Activated naive CD4-positive, alpha-beta T cell treated with anti-CD3 and anti-CD28 coated beads, Interleukin-2, amount 50 U/mL, for 72 hours (primary cell): ENCODE results near the gene ZDHHC14. TPM values are rescaled to one million over a fixed set of nuclear protein-coding genes. Genes with fewer than 3 reads are reported as not detected.

ENCODE experiments used
- ATAC-seq, 2 donors: fragments of 150-1000 bp; cut with Tn5 transposase; 2 replicates each; pipeline ENCODE4 v1.10.0; 2021; ENCODE audit warnings: mild to moderate bottlenecking in 2 of 2, moderate library complexity in 2 of 2
- DNase-seq, 2 donors: peaks; one replicate each; pipeline ENCODE4 v3.0.0; 2021 to 2022; ENCODE audit warnings: low spot score in 2 of 2
- H3K27ac Mint-ChIP-seq, 2 donors: one replicate each; pipeline ENCODE4 v1.8.0; 2022; ENCODE audit warnings: mild to moderate bottlenecking in 2 of 2, mixed read lengths in 2 of 2
- H3K36me3 Mint-ChIP-seq, 2 donors: one replicate each; pipeline ENCODE4 v1.8.0; 2022; ENCODE audit warnings: mixed read lengths in 2 of 2
- H3K9me3 Mint-ChIP-seq, 2 donors: one replicate each; pipeline ENCODE4 v1.8.0; 2022; ENCODE audit warnings: mixed read lengths in 2 of 2
- total RNA-seq, 2 donors: library from RNA; stranded (reverse); gene quantifications; one replicate each; pipeline ENCODE4 v1.2.3, GENCODE V29; 2022

Gene ZDHHC14
- total RNA-seq, 2 donors from 2014 or later, result 0.91 to 3.7 TPM

DNA sequence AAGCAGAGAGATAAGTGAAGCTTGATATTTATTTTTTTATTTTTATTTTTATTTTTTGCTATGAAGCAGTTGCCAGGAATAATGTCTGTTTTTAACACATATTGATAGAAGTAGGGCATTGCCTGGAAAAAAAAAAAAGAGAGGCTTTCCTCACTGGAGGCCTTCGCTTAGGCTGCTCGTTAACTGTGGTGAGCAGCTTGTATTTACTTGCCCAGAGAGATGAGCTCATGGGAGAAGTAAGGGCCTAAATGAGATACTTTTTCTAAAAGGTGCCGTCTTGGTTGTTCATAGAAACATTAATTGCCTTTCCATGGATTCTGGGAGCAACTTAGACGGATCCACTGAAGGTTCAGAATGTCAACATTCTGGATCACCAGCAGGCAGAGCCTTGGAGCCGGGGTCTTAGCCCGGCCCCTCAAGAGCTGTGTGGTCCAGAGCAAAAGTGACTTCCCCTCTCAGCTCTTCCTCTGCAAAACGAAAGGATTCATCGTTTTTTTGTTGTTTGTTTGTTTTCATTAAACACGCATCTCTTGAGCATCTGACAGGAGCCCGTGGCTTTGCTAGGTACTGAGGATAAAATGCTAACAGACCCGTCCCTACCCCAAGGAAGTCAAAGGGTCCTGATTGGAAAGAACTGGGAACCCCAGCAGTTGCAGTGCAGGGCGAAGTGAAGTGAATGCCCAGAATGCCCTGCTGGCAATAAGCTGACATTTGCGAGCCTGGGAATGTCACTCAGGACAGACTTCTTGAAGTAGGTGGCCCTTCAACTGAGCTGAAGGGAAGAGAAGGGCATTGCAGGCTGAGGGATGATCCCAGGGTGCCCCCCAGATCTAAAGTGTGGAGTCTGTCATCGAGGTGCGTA is 138.5 kb downstream of the ZDHHC14 start:
- Mint-ChIP-seq H3K36me3 (no peaks in the 10 kb centered on the region), H3K27ac (peak overlapping the region in 1 of 2 donors; percentile 62), H3K9me3 (no peaks in the 10 kb centered on the region)
- DNase-seq (no peak), ATAC-seq (no peak)

DNA sequence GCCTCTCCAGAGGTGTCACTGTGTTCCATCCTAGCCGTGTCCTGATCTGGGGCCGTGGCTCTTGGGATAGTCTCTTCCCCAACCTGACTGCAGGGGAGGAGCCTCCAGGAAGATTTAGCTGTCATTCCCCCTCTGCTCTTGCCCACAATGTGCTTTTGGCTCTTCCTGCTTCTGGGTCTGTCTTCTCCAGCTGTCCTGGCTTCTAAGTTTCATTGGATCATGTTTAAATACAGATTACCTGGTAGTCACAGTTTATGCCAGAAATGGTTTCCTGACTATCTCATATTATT is 139.1 kb downstream of the ZDHHC14 start:
- DNase-seq (no peak), ATAC-seq (no peak)
- peak overlapping the region in 1 of 2 donors; percentile 77 for H3K27ac Mint-ChIP-seq
- H3K9me3 Mint-ChIP-seq, result no peaks in the 10 kb centered on the region
- H3K36me3 Mint-ChIP-seq, result no peaks in the 10 kb centered on the region

DNA sequence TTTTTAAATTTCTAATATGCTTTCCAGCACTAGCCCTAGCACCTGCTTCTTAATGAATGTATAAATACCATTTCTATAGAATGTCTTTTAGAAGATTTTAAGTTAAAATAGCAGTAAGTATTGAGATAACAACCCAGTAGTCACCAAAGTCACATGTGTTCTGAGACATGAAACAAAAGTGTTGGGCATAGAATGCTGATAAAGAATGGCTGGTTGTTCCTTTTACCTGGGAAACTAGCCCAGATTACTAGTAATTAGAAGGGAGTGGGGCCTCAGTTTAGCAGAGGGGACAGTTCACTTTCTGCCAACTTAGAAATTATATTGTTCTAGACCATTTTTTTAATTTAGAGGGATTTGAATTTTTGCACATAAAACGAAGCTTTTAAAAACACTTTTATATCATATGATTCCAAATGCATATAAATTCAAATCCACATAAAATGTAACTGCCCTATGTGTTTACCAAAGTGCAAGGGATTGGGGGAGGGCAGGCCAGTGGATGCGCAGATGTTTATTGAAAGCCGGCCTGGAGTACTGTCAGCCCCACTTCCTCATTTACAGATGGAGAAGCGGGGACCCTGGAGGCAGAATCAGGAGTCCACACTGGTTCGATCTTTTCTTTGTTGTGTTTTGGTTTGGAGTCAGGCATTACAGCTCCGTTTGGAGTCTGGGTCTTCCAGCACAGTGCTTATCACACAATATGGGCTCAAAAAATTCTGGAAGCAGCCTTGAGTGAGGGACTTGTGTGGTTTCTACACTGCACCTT is 139.8 kb downstream of the ZDHHC14 start:
- Mint-ChIP-seq H3K36me3 (peaks cover 0 to 4% of the 10 kb centered on the region in 2 donors), H3K9me3 (peaks cover 0 to 2% of the 10 kb centered on the region in 2 donors), H3K27ac (peak overlapping the region in 1 of 2 donors; percentile 68)
- DNase-seq, result no peak
- ATAC-seq, result no peak

DNA sequence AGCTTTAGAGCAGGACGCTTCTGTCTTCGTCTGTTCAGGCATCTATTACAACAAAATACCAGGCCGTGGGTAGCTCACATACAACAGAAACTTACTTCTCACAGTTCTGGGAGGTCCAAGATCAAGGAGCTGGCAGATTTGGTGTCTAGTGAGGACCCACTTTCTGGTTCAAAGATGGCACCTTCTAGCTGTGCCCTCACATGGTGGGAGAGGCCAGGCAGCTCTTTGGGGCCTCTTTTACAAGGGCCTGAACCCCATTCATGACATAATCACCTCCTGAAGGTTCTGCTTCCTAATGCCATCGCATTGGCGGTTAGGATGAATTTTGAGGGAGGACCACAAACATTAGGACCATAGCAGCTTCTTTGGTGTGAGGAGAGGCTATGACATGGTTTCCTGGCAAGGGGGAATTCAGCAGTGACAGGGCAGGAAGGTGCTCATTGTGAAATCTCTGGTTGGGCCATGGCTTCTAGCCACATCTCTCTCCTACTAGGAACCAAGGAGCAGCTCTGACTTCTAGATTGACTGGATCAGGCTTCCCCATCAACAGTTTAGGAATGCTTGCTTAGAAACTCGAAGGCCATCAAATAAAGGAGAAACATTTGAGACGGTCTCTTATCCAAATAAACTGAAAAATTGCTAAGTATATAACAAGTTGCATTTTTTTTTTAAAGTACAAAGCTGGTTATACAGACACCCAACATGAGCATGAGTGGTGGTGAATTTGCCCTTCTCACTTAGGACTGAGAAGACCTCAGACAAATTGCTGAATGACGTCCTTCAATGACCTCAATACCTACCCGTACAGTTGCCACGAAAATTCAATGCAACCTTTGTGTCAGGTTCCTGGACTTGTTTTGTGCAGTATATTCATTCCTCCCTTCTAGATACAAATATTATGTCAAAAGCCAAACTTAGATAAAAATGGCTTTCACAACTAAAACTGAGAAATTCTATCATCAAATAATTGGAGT is 140.7 kb downstream of the ZDHHC14 start:
- peaks cover 0 to 10% of the 10 kb centered on the region in 2 donors for H3K9me3 Mint-ChIP-seq
- H3K36me3 Mint-ChIP-seq, result peaks cover 0 to 12% of the 10 kb centered on the region in 2 donors
- peak in 1 of 2 donors; percentile 68 for ATAC-seq
- peak overlapping the region in 1 of 2 donors; percentile 50 for H3K27ac Mint-ChIP-seq
- DNase-seq, result no peak

DNA sequence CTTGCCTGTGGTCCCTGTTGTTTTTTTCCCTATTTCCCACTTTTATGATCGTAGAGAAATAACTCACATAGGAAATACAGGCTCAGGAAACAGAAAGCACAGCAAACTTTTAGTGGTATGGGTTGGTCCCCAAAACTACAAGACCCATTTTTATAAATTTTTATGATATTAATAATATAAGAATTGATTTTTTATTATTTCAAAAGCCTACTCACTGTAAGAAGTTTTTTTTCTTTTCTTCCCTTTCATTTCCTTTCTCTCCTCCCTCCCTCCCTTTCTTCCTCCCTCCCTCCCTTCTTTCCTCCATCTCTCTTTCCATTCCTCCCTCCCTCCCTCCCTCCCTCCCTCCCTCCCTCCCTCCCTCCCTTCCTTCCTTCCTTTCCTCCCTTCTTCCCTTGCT is 141.5 kb downstream of the ZDHHC14 start:
- Mint-ChIP-seq H3K9me3 (peaks cover 0 to 11% of the 10 kb centered on the region in 2 donors), H3K36me3 (peaks cover 0 to 20% of the 10 kb centered on the region in 2 donors), H3K27ac (no peak overlapping the region)
- DNase-seq, result no peak
- no peak for ATAC-seq

DNA sequence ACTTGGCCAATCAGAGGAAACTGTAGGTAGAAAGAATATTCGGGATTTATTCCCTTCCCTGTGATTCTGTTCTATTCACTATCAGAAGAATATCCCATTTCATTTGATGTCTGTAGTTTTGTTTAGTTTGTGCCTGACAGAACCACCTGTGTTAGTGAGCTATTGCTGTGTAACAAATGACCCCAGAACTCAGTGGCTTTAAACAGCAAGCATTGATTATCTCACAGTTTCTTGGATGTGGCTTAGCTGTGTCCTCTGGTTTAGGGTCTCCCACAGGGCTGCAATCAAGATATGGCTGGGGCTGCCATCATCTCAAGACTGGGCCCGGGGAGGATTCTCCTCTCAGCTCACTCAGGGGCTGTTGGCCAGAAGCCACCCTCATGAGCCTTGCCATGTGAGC is 143.7 kb downstream of the ZDHHC14 start:
- DNase-seq, result no peak
- Mint-ChIP-seq H3K36me3 (peaks cover 0 to 28% of the 10 kb centered on the region in 2 donors), H3K27ac (no peak overlapping the region), H3K9me3 (peaks cover 0 to 11% of the 10 kb centered on the region in 2 donors)
- ATAC-seq, result no peak

DNA sequence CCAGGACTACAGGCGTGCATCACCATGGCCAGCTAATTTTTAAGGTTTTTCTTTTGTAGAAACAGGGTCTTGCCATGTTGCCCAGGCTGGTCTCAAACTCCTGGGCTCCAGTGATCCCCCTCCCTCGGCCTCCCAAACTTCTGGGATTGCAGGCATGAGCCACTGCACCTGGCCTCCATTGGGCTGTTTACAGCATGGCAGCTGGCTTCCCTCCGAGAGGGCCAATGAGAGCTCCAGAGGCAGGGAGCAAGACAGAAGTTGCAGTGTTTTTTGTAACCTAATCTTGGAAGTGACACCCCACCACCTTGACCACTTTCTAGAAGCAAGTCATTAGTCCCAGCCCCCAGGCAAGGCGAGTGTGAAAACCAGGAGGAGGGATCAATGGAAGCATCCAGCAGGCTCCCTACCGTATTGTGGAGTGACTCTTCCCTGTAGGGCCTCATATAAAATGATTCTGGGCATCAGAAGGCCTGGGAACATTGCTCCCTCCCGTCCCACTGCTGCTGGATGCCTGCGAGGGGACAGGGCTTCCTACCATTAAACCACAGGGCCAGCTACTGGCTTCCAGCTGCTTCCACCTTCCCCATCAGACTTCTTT is 144.4 kb downstream of the ZDHHC14 start:
- H3K36me3 Mint-ChIP-seq, result peaks cover 0 to 28% of the 10 kb centered on the region in 2 donors
- no peak for ATAC-seq
- DNase-seq, result no peak
- H3K27ac Mint-ChIP-seq, result no peak overlapping the region
- H3K9me3 Mint-ChIP-seq, result peaks cover 0 to 11% of the 10 kb centered on the region in 2 donors

DNA sequence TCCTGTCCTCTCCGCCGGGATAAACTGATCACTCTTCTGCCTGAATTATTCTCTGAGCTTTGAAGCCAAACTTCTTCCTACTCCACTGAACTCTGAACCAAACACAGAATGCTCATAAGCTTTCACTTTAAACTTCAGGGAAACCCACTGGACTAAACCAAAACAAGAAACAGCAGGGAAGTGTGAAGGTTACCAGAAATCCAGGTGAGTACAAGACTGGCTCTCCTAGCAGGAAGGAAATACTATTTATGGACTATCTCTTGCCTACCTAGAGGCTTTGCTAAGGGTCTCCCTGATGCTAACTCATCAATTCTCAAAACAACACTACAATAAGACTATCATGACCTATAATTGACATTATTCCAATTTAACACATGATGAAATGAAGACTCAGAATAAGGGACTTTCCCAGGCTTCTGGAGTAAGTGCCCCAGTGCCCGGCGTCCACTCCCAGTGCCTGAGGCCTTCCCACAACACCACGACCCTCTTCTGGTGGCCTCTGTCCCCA is 145.0 kb downstream of the ZDHHC14 start:
- H3K9me3 Mint-ChIP-seq, result peaks cover 0 to 11% of the 10 kb centered on the region in 2 donors
- DNase-seq, result no peak
- no peak for ATAC-seq
- no peak overlapping the region for H3K27ac Mint-ChIP-seq
- H3K36me3 Mint-ChIP-seq, result peaks cover 0 to 28% of the 10 kb centered on the region in 2 donors

DNA sequence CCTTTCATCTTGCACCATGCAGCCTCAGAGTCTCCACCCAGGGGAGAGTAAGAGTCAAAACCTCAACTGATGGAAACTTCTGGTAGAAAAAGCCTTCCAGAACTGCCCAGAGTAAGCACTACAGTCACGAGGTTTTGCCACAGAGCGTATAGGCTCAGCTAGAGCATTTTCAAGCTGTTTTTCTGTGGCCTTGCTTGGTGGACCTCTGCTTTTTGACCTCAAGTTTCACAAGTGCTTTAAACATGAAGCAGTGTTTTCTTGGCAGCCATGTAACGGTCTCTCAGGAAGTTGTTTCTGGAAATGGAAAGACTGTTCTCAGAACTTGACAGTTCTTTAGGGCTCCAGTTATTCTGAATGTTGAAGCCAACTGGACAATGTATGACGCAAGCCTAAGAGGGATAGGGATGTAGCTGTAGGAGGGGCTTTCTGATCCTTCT is 146.5 kb downstream of the ZDHHC14 start:
- peak; percentile 81 to 92 for ATAC-seq
- Mint-ChIP-seq H3K27ac (peak overlapping the region in 1 of 2 donors; percentile 11), H3K9me3 (peaks cover 0 to 11% of the 10 kb centered on the region in 2 donors), H3K36me3 (peaks cover 0 to 28% of the 10 kb centered on the region in 2 donors)
- DNase-seq, result no peak

DNA sequence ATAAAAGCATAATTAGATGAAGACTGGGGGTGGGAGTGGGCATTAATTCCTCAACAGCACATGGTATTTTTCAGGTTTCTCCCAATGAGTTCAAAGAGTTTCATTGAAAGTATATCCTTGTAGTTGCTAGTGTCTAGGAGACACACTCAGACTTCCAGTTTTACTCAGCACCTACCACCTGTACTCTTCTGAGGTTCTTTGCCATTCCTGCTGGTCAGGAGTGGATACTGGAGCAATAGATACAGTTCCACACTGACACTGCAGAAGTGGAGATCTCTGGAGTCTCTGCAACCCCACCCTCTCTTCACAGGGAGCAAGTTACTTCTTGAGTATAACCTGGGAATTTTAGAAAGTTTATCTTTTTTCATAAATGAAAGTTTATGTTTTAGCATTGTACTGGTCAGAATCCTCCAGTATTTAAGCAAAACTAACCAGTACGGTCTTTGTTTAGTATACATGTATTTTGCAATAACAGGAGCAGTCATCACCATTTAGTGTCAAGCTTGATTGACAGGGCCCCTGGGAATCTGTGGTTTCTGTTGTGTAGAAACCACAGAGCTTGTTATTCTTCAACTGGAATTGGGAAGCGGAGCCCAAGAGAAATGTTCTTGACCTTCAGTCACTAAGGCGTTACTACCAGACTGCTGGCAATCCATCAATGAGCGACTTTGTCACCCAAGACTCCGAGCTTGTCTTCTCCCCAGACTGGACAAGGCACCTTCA is 148.1 kb downstream of the ZDHHC14 start:
- ATAC-seq (no peak), DNase-seq (no peak)
- peaks cover 0 to 11% of the 10 kb centered on the region in 2 donors for H3K9me3 Mint-ChIP-seq

DNA sequence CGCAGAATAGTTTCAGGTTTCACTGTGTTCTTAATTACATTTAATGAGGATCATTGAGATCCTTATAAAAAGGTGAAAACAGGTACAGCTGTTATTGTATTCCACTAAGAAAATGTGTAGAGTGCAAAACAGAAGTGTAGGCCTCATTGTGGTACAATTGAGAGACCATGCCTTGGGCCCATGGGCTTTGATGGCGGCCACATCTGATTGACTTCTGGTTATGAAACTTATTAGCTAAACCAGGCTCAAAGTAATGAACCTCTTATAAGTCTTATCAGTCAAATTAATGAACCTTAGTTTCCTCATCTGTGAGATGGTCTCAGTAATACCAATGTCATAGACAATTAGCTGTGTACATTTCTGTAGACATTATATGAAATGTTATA is 148.7 kb downstream of the ZDHHC14 start:
- H3K36me3 Mint-ChIP-seq, result peaks cover 0 to 28% of the 10 kb centered on the region in 2 donors
- H3K27ac Mint-ChIP-seq, result no peak overlapping the region
- H3K9me3 Mint-ChIP-seq, result peaks cover 0 to 11% of the 10 kb centered on the region in 2 donors
- no peak for DNase-seq
- no peak for ATAC-seq

More for the DNA sequence above, 148.1 kb downstream of the ZDHHC14 start:
- Mint-ChIP-seq H3K36me3 (peaks cover 0 to 28% of the 10 kb centered on the region in 2 donors), H3K27ac (no peak overlapping the region)

DNA sequence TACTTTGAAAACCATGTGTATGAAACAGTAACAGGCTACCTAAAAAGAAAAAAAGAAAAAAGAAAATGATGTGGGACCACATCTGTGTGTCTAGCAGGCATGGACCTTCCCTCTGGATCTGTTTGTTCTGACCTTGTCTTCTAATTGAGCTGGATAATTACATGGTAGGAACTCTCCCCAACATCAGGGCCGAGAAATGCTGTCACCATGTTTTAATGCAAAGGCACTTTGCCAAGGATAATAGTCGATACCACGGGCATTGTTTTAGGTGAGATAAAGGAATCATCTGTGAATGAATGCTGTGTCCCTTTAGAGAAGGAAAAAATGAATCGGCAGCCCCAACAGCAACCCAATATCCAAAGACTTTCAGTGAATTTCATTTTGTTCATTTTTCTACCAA is 149.1 kb downstream of the ZDHHC14 start:
- no peak overlapping the region for H3K27ac Mint-ChIP-seq
- no peak for ATAC-seq

DNA sequence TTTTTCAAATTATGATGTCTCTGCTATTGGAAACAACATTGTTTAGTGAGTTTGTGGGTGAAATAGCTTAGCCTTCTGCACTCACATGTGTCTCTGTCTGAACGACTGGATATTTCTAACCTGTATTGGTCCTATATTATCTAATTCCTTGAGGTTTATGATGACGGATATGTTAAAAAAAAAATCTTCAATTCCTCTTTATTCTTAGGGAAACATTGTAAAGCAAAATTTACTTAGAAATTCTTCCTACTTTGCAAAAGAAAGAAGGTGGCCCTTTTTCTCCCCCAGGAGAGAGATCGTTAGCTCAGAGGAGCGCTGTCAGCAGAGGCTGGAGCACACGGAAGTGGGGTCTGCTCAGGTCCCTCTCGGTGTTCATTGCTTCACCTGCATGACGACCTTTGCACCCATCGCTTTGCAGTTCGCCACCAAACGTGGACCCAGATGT is 149.8 kb downstream of the ZDHHC14 start:
- peaks cover 0 to 8% of the 10 kb centered on the region in 2 donors for H3K9me3 Mint-ChIP-seq
- H3K36me3 Mint-ChIP-seq, result peaks cover 0 to 25% of the 10 kb centered on the region in 2 donors
- DNase-seq, result no peak
- H3K27ac Mint-ChIP-seq, result no peak overlapping the region
- ATAC-seq, result no peak

More for the DNA sequence above, 149.1 kb downstream of the ZDHHC14 start:
- peaks cover 0 to 28% of the 10 kb centered on the region in 2 donors for H3K36me3 Mint-ChIP-seq
- DNase-seq, result no peak
- H3K9me3 Mint-ChIP-seq, result peaks cover 0 to 11% of the 10 kb centered on the region in 2 donors

DNA sequence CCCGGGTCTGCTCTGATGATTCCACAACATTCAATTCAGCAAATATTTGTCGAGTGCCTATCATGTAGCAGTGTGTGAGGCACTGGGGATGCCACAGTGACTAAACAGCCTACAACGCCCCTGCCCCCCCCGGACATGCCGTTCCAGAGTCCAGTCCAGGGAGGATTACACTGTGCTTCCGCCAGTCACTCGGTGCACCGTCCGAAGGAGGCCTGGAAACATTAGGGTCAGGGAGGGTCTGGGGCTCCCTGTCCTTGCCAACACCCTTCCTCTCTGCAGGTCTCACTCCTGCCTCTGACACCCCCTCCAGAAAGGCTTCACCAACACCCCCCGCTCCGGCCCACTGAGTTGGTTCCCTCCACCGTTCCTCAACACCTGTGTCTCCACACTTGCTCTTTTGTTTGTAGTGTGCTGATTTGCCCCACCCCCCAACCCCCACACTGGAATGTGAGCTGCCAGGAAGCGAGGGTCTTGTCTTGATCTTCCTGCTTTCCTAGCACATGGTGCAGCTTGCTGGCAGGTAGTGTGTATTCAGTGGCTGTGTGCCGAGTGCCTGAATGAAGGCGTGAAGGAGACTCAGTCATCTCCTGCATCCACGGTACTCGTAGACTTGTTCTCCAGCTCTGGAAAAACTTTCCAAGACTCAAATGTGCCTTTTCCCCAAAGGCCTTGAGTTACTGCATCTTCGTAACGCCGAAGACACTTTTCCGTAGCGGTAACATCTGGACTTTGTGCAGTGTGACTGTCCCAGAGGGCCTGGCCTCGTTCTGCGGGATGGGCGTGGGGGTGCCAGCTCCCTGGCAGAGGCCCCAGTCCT is 150.4 kb downstream of the ZDHHC14 start:
- H3K36me3 Mint-ChIP-seq, result peaks cover 0 to 18% of the 10 kb centered on the region in 2 donors
- ATAC-seq (no peak), DNase-seq (no peak)
- H3K9me3 Mint-ChIP-seq, result peaks cover 0 to 3% of the 10 kb centered on the region in 2 donors
- H3K27ac Mint-ChIP-seq, result no peak overlapping the region
